Panc1 (cell line): ENCODE data around the gene GAB3.

ENCODE experiments used
- POLR2AphosphoS5 ChIP-seq: IDR thresholded peaks from 2 replicates; pipeline ENCODE4 v1.6.1; 2012; ENCODE audit warnings: mild to moderate bottlenecking, low read depth, low read length, moderate library complexity
- TCF7L2 ChIP-seq: IDR thresholded peaks from 2 replicates; pipeline ENCODE4 v1.6.1; 2011; ENCODE audit warnings: mild to moderate bottlenecking, low read depth, low read length, inconsistent platforms
- TF ChIP-seq, protein P1 (sequence below): fragments of 450-650 bp; IDR thresholded peaks from 2 replicates; pipeline ENCODE4 v1.5.1; 2017; ENCODE audit warnings: mild to moderate bottlenecking
- TF ChIP-seq, protein P2 (sequence below), 2 experiments: IDR thresholded peaks; 2 replicates each; pipeline ENCODE4 v1.6.1; 2011 to 2012; ENCODE audit warnings: low read depth in 2 of 2, control low read depth in 1 of 2, low read length in 1 of 2, mild to moderate bottlenecking in 1 of 2, moderate library complexity in 1 of 2; ENCODE audit not compliant: insufficient read depth in 1 of 2

DNA sequence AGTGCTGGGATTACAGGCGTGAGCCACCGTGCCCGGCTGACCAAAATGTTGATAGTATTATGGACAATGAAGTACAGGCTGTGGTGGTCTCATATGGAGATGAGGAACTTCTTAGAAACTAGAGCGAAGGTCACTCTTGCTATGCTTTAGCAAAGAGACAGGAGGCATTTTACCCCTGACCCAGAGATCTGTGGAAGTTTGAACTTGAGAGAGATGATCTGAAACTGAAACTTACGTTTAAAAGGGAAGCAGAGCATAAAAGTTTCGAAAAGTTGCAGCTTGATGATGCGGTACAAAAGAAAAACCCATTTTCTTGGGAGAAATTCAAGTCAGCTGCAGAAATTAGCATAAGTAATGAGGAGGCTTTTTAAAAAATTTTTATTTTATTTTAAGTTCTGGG lies 89.0 kb downstream of the GAB3 start:
- TF ChIP-seq, protein P1, sequence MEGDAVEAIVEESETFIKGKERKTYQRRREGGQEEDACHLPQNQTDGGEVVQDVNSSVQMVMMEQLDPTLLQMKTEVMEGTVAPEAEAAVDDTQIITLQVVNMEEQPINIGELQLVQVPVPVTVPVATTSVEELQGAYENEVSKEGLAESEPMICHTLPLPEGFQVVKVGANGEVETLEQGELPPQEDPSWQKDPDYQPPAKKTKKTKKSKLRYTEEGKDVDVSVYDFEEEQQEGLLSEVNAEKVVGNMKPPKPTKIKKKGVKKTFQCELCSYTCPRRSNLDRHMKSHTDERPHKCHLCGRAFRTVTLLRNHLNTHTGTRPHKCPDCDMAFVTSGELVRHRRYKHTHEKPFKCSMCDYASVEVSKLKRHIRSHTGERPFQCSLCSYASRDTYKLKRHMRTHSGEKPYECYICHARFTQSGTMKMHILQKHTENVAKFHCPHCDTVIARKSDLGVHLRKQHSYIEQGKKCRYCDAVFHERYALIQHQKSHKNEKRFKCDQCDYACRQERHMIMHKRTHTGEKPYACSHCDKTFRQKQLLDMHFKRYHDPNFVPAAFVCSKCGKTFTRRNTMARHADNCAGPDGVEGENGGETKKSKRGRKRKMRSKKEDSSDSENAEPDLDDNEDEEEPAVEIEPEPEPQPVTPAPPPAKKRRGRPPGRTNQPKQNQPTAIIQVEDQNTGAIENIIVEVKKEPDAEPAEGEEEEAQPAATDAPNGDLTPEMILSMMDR = no peak
- TF ChIP-seq TCF7L2 (no peak), POLR2AphosphoS5 (no peak)
- TF ChIP-seq, protein P2, sequence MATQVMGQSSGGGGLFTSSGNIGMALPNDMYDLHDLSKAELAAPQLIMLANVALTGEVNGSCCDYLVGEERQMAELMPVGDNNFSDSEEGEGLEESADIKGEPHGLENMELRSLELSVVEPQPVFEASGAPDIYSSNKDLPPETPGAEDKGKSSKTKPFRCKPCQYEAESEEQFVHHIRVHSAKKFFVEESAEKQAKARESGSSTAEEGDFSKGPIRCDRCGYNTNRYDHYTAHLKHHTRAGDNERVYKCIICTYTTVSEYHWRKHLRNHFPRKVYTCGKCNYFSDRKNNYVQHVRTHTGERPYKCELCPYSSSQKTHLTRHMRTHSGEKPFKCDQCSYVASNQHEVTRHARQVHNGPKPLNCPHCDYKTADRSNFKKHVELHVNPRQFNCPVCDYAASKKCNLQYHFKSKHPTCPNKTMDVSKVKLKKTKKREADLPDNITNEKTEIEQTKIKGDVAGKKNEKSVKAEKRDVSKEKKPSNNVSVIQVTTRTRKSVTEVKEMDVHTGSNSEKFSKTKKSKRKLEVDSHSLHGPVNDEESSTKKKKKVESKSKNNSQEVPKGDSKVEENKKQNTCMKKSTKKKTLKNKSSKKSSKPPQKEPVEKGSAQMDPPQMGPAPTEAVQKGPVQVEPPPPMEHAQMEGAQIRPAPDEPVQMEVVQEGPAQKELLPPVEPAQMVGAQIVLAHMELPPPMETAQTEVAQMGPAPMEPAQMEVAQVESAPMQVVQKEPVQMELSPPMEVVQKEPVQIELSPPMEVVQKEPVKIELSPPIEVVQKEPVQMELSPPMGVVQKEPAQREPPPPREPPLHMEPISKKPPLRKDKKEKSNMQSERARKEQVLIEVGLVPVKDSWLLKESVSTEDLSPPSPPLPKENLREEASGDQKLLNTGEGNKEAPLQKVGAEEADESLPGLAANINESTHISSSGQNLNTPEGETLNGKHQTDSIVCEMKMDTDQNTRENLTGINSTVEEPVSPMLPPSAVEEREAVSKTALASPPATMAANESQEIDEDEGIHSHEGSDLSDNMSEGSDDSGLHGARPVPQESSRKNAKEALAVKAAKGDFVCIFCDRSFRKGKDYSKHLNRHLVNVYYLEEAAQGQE (IDR thresholded peaks at IDR 0.05; ENCODE audit: insufficient read depth in 1 of 2, low read depth in 2 of 2, low read length in 1 of 2) = no peak
